T-cell (primary cell): Measurements from ENCODE around the gene PANK3. TPM values are rescaled to one million over a fixed set of nuclear protein-coding genes. Genes with fewer than 3 reads are reported as not detected.
"Not testable (repeated sequence)": the region's sequence is repeated elsewhere in the genome, so short reads cannot be mapped to it uniquely, and the experiment has no call there.

Experiments
- ATAC-seq, 4 experiments: fragments of 200-7000 bp in 3 of 4; fragments of 150-1000 bp in 1 of 4; cut with Tn5 transposase; replicated peaks in 1 of 4; 1 replicate in 3 of 4; 2 replicates in 1 of 4; pipeline ENCODE4 v1.10.0; 2021; ENCODE audit warnings: moderate library complexity in 3 of 4, mild to moderate bottlenecking in 2 of 4, moderate number of reproducible peaks in 1 of 4
- CTCF ChIA-PET, 2 donors: fragments of 300-600 bp; sonication (Branson Sonifier 250); formaldehyde crosslinking; loops; one replicate each; lab custom pipeline; 2022; ENCODE audit warnings: antibody characterized with exemption in 2 of 2; lab: Charles Lee
- POLR2A ChIA-PET, 2 donors: fragments of 300-600 bp; sonication (Branson Sonifier 250); formaldehyde crosslinking; loops; one replicate each; lab custom pipeline; 2022; ENCODE audit warnings: antibody characterized with exemption in 2 of 2; lab: Charles Lee
- DNase-seq, 35 experiments: peaks; one replicate each; pipeline versions ENCODE4 v3.0.0 to v3.0.0-alpha.2; 2013 to 2023
- H3K27ac ChIP-seq: one replicate; pipeline ENCODE4 v1.5.1; 2013; ENCODE audit warnings: low read length
- H3K27me3 ChIP-seq, 2 experiments: replicated peaks in 1 of 2; 1 replicate in 1 of 2; 2 replicates in 1 of 2; pipeline versions ENCODE4 v1.6.1 to v1.7.0; 2013; ENCODE audit warnings: low read length in 1 of 2, mixed read lengths in 1 of 2; ENCODE audit not compliant: control insufficient read depth in 2 of 2, insufficient read depth in 2 of 2; ENCODE audit errors: extremely low read depth in 1 of 2
- H3K36me3 ChIP-seq, 2 donors: 1 replicate in 1 of 2; 2 replicates in 1 of 2; pipeline versions ENCODE4 v1.6.1 to v1.7.0; 2013; ENCODE audit warnings: low read length in 1 of 2; ENCODE audit not compliant: control insufficient read depth in 2 of 2, insufficient read depth in 1 of 2; ENCODE audit errors: extremely low read depth in 1 of 2
- H3K4me1 ChIP-seq, 2 experiments: 1 replicate in 1 of 2; 2 replicates in 1 of 2; pipeline versions ENCODE4 v1.6.1 to v1.7.0; 2013; ENCODE audit warnings: low read length in 2 of 2, mixed read lengths in 1 of 2; ENCODE audit not compliant: insufficient read depth in 2 of 2, control insufficient read depth in 1 of 2; ENCODE audit errors: extremely low read depth in 1 of 2
- H3K4me3 ChIP-seq, 2 donors: 1 replicate in 1 of 2; 2 replicates in 1 of 2; pipeline versions ENCODE4 v1.5.1 to v1.7.0; 2013; ENCODE audit warnings: mild to moderate bottlenecking in 2 of 2, low read length in 1 of 2, moderate library complexity in 1 of 2; ENCODE audit not compliant: control insufficient read depth in 1 of 2; ENCODE audit errors: extremely low read depth in 1 of 2
- H3K9me3 ChIP-seq: 2 replicates; pipeline ENCODE4 v1.7.0; 2013
- H3K27ac Mint-ChIP-seq, 2 donors: one replicate each; pipeline ENCODE4 v1.8.0; 2020 to 2021; ENCODE audit warnings: mild to moderate bottlenecking in 2 of 2, mixed read lengths in 2 of 2
- H3K27me3 Mint-ChIP-seq, 2 donors: one replicate each; pipeline ENCODE4 v1.8.0; 2021 to 2022; ENCODE audit warnings: mixed read lengths in 2 of 2
- H3K36me3 Mint-ChIP-seq: one replicate; pipeline ENCODE4 v1.8.0; 2021; ENCODE audit warnings: mixed read lengths
- H3K4me1 Mint-ChIP-seq, 3 donors: one replicate each; pipeline ENCODE4 v1.8.0; 2020 to 2022; ENCODE audit warnings: mixed read lengths in 3 of 3, mild to moderate bottlenecking in 1 of 3
- H3K4me3 Mint-ChIP-seq, 3 donors: one replicate each; pipeline ENCODE4 v1.8.0; 2020 to 2022; ENCODE audit warnings: mild to moderate bottlenecking in 3 of 3, mixed read lengths in 3 of 3, moderate library complexity in 3 of 3
- H3K9me3 Mint-ChIP-seq, 3 donors: one replicate each; pipeline ENCODE4 v1.8.0; 2020 to 2022; ENCODE audit warnings: mixed read lengths in 3 of 3
- WGBS: methylation state at CpG from one replicate; pipeline ENCODE4 v1.1.5; 2013; ENCODE audit warnings: missing lambda C conversion rate; ENCODE audit not compliant: insufficient coverage; 5-methylcytosine and 5-hydroxymethylcytosine counted together
- total RNA-seq, 35 experiments: library from RNA in 6 of 35; stranded (reverse) in 6 of 35; fragments of 120-200 nt in 1 of 35; gene quantifications; one replicate each; pipeline versions ENCODE4 v1.2.1 to v1.2.4 and lab custom pipeline; 2013 to 2026

Gene PANK3
- total RNA-seq, 5 donors from 2014 or later (not counting 1 experiment from before 2014, with no cell fraction given): 33.9 to 41.1 (median 37.7) TPM

- Histone ChIP-seq H3K36me3 (peaks cover 2 to 21% of the 10 kb centered on the region in 2 donors), H3K27me3 (no peaks in the 10 kb centered on the region), H3K4me1 (no peaks in the 10 kb centered on the region), H3K27ac (no peak overlapping the region), H3K9me3 (no peaks in the 10 kb centered on the region), H3K4me3 (no peak overlapping the region)
- ChIA-PET POLR2A (interaction anchor here in 1 of 2 donors (0.7 kb wide), 1 partner anchor 16 kb away, joined by 4 read pairs; no protein-coding TSS in a partner anchor), CTCF (no interaction called here)
- no peak overlapping the region for H3K27ac Mint-ChIP-seq
- no peaks in the 10 kb centered on the region for H3K9me3 Mint-ChIP-seq
- no peaks in the 10 kb centered on the region for H3K27me3 Mint-ChIP-seq
- H3K4me3 Mint-ChIP-seq: no peak overlapping the region
- DNase-seq (no peak), ATAC-seq (no peak)
- WGBS: no CpG with 5 or more reads among the region's 1 CpG
- peaks cover 4 to 5% (median 4%) of the 10 kb centered on the region in 3 donors for H3K4me1 Mint-ChIP-seq
- peaks cover 67% of the 10 kb centered on the region for H3K36me3 Mint-ChIP-seq
Observed at GRCh38 chr5:168552146-168552545, 27.0 kb downstream of the PANK3 start.

- no peaks in the 10 kb centered on the region for H3K9me3 ChIP-seq
- no peak overlapping the region for H3K27ac ChIP-seq
- no peak for ATAC-seq
- no peak overlapping the region for H3K4me3 ChIP-seq
- Mint-ChIP-seq H3K4me3 (no peak overlapping the region), H3K36me3 (peaks cover 63% of the 10 kb centered on the region), H3K27ac (no peak overlapping the region), H3K9me3 (peaks cover 0 to 2% (median 0%) of the 10 kb centered on the region in 3 donors), H3K27me3 (no peaks in the 10 kb centered on the region), H3K4me1 (peaks cover 4 to 5% (median 4%) of the 10 kb centered on the region in 3 donors)
- H3K36me3 ChIP-seq: peaks cover 2 to 21% of the 10 kb centered on the region in 2 donors
- POLR2A ChIA-PET: no interaction called here
- CTCF ChIA-PET: no interaction called here
- no peaks in the 10 kb centered on the region for H3K27me3 ChIP-seq
- DNase-seq: no peak
- H3K4me1 ChIP-seq: no peaks in the 10 kb centered on the region
Observed at GRCh38 chr5:168550656-168551055, 28.5 kb downstream of the PANK3 start.

- peaks cover 0 to 21% of the 10 kb centered on the region in 2 donors for H3K36me3 ChIP-seq
- no peak for ATAC-seq
- Mint-ChIP-seq H3K36me3 (peaks cover 57% of the 10 kb centered on the region), H3K4me3 (no peak overlapping the region), H3K27ac (no peak overlapping the region), H3K4me1 (peaks cover 4 to 5% (median 4%) of the 10 kb centered on the region in 3 donors), H3K27me3 (no peaks in the 10 kb centered on the region), H3K9me3 (peaks cover under 1 to 7% (median 2%) of the 10 kb centered on the region in 3 donors)
- WGBS: 95% methylated on average over 4 of the region's 7 CpGs
- no peaks in the 10 kb centered on the region for H3K9me3 ChIP-seq
- no peaks in the 10 kb centered on the region for H3K4me1 ChIP-seq
- no peak for DNase-seq
- H3K4me3 ChIP-seq: no peak overlapping the region
- H3K27ac ChIP-seq: no peak overlapping the region
- H3K27me3 ChIP-seq: no peaks in the 10 kb centered on the region
- ChIA-PET POLR2A (no interaction called here), CTCF (interaction anchor here in 1 of 2 donors (0.6 kb wide), 1 partner anchor 20 kb away, joined by 4 read pairs; no protein-coding TSS in a partner anchor)
Observed at GRCh38 chr5:168549554-168549953, 29.6 kb downstream of the PANK3 start.

GRCh38 chr5:168537176-168537575, 42.0 kb downstream of the PANK3 start:
- H3K4me3 Mint-ChIP-seq: no peak overlapping the region
- peaks cover 12 to 14% of the 10 kb centered on the region in 2 donors for H3K27me3 Mint-ChIP-seq
- H3K36me3 Mint-ChIP-seq: no peaks in the 10 kb centered on the region
- no peak overlapping the region for H3K27ac Mint-ChIP-seq
- no peaks in the 10 kb centered on the region for H3K4me1 Mint-ChIP-seq
- ATAC-seq (no peak), DNase-seq (no peak)
- Histone ChIP-seq H3K4me3 (no peak overlapping the region), H3K27me3 (peaks cover 2 to 12% of the 10 kb centered on the region in 2 experiments), H3K4me1 (no peaks in the 10 kb centered on the region), H3K27ac (no peak overlapping the region), H3K36me3 (no peaks in the 10 kb centered on the region), H3K9me3 (no peaks in the 10 kb centered on the region)
- 49% methylated on average over 2 of the region's 2 CpGs for WGBS
- ChIA-PET CTCF (no interaction called here), POLR2A (no interaction called here)
- no peaks in the 10 kb centered on the region for H3K9me3 Mint-ChIP-seq

- H3K36me3 ChIP-seq, H3K4me1 ChIP-seq, DNase-seq, H3K27ac Mint-ChIP-seq, H3K4me3 Mint-ChIP-seq, H3K4me3 ChIP-seq, ATAC-seq, H3K36me3 Mint-ChIP-seq, H3K27ac ChIP-seq, H3K9me3 ChIP-seq, H3K4me1 Mint-ChIP-seq, H3K9me3 Mint-ChIP-seq: not testable (repeated sequence)
- ChIA-PET POLR2A (interaction anchor here in 1 of 2 donors (0.7 kb wide), 1 partner anchor 854 kb away, joined by 4 read pairs; no protein-coding TSS in a partner anchor), CTCF (interaction anchor here in 1 of 2 donors (0.8 kb wide), 1 partner anchor 47 kb away, joined by 9 read pairs; no protein-coding TSS in a partner anchor)
- peaks cover 5 to 31% of the 10 kb centered on the region in 2 experiments for H3K27me3 ChIP-seq
- 63% methylated on average over 3 of the region's 7 CpGs for WGBS
- H3K27me3 Mint-ChIP-seq: peaks cover 28 to 35% of the 10 kb centered on the region in 2 donors
Observed at GRCh38 chr5:168534351-168534750, 44.8 kb downstream of the PANK3 start.

GRCh38 chr5:168531987-168532864, 46.9 kb downstream of the PANK3 start:
- no peak overlapping the region for H3K27ac ChIP-seq
- no peak overlapping the region for H3K4me3 Mint-ChIP-seq
- POLR2A ChIA-PET: no interaction called here
- H3K4me1 ChIP-seq: peaks cover 0 to 9% of the 10 kb centered on the region in 2 experiments
- ATAC-seq (no peak), DNase-seq (no peak)
- no peaks in the 10 kb centered on the region for H3K9me3 ChIP-seq
- H3K27ac Mint-ChIP-seq: no peak overlapping the region
- CTCF ChIA-PET: no interaction called here
- peaks cover 12 to 13% (median 13%) of the 10 kb centered on the region in 3 donors for H3K4me1 Mint-ChIP-seq
- H3K36me3 ChIP-seq: no peaks in the 10 kb centered on the region
- no peaks in the 10 kb centered on the region for H3K36me3 Mint-ChIP-seq
- no peaks in the 10 kb centered on the region for H3K9me3 Mint-ChIP-seq
- WGBS: 100% methylated on average over 1 of the region's 6 CpGs
- peaks cover 32 to 49% of the 10 kb centered on the region in 2 donors for H3K27me3 Mint-ChIP-seq
- H3K4me3 ChIP-seq: no peak overlapping the region
- peaks cover 7 to 41% of the 10 kb centered on the region in 2 experiments for H3K27me3 ChIP-seq
